Endometrial microvascular endothelial cells (primary cell): ENCODE measurements around the gene SPATA6. TPM values are rescaled to one million over a fixed set of nuclear protein-coding genes. Genes with fewer than 3 reads are reported as not detected.
"Not testable (repeated sequence)": the region's sequence is repeated elsewhere in the genome, so short reads cannot be mapped to it uniquely, and the experiment has no call there.

Experiments used
- in situ Hi-C: cut with HindIII; loops from 2 replicates; pipeline ENCODE4 v1.10.0; 2017; ENCODE audit warnings: low sequenced_read_pairs, low pct_unique_long_range_greater_than_20kb; ENCODE audit errors: inconsistent ontology term
- total RNA-seq: library from RNA; depleted of rRNA; stranded (reverse); fragments of >200 nt; gene quantifications from one replicate; pipeline ENCODE4 v1.2.3, GENCODE V29; 2015; ENCODE audit errors: inconsistent ontology term

The SPATA6 gene
- total RNA-seq: 1.7 TPM

GRCh38 chr1:48471691-48472576, at the start of gene SPATA6:
Gene SPATA6 (minus strand): TSS chr1:48472204. CDS start chr1:48472008, 196 bp downstream.
- in situ Hi-C loops: no loop called here

- in situ Hi-C loops: not testable (repeated sequence)
These were observed 47.9 kb upstream of the SPATA6 start for GRCh38 chr1:48519896-48520295.

- in situ Hi-C loops: no loop called here
These were observed 34.9 kb upstream of the SPATA6 start for GRCh38 chr1:48506870-48507269.

GRCh38 chr1:48500541-48501450, 28.8 kb upstream of the SPATA6 start:
- in situ Hi-C loops: no loop called here

- in situ Hi-C loops: no loop called here
These were observed 27.3 kb upstream of the SPATA6 start for GRCh38 chr1:48499211-48499735.

DNA sequence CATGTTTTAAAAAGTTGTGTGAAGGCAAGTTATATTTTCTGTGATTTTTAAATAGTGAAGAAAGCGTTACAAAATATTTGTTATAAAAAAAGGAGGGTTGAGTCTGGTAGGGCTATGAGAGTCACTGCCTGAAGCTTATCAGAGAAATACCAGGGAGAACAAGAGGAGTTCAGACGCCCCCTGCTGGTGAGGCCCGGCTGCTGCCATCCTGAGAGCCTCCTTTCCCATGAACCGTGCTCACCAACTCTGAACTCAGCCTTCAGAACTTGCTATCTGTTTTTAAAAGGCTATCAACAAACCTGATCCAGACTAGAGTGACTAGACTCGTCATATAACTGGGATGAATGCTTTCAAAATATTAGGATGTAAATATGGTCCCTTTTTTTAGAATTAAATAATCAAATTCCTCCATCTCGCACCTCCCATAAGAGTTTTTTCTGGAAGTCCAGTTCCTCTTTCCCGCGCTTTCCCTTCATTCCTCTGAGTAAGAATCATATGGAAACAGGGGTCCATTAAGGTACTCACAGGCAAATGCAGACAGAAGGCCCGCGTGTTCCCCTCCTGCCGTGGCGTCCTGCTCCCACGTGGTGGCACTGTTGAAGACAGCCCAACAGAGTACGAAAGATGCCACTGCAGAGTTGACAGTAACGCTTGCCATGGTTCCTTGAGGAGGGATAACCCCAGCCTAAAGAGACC, 26.2 kb upstream of the SPATA6 start:
- in situ Hi-C loops: no loop called here

- in situ Hi-C loops: no loop called here
These were observed 23.9 kb upstream of the SPATA6 start for GRCh38 chr1:48495911-48496310.

GRCh38 chr1:48495166-48495565, 23.2 kb upstream of the SPATA6 start:
- in situ Hi-C loops: no loop called here

GRCh38 chr1:48493970-48494769, 22.2 kb upstream of the SPATA6 start:
- in situ Hi-C loops: no loop called here

GRCh38 chr1:48493041-48493440, 21.0 kb upstream of the SPATA6 start:
- in situ Hi-C loops: no loop called here

DNA sequence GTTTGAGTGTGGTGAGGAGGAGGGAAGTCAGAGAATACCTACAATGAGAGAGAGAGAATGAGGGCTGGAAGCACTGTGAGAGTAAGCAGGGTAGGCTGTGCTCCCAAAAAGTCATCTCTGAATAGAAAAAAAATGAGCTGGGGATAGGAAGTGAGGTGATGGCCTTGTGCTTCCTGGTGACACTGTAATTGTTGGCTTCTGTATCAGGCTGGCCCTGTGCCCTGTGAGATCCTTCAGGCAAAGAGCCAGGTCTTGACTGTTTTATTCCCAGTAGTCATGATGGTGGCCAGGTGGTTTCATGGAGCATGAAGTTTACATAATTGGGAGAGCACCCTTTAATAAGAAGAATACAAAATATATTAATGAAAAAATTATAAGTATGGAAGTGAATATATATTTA, 20.4 kb upstream of the SPATA6 start:
- in situ Hi-C loops: no loop called here

- in situ Hi-C loops: no loop called here
These were observed 16.7 kb upstream of the SPATA6 start for GRCh38 chr1:48488721-48489120.

DNA sequence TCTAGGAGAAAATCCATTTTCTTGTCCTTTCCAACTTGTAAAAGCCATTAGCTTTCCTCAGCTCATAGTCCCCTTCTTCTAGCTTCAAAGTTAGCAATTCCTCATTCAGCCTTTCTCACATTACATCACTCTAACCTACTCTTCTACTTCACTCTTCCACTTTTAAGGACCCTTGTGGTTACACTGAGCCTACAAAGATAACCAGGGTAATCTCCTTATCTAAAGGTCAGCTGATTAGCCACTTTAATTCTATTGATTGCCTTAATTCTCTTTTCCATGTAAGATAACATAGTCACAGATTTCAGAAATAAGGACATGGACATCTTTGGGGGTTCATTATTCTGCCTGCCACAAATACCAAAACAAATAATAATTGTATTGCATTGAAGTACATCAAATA, 8.5 kb upstream of the SPATA6 start:
- in situ Hi-C loops: no loop called here

GRCh38 chr1:48480023-48480422, 8.0 kb upstream of the SPATA6 start:
- in situ Hi-C loops: not testable (repeated sequence)

GRCh38 chr1:48472638-48473037, 634 bp upstream of the SPATA6 start:
- in situ Hi-C loops: no loop called here

GRCh38 chr1:48470950-48471690, 884 bp downstream of the SPATA6 start:
- in situ Hi-C loops: no loop called here

- in situ Hi-C loops: no loop called here
These were observed 1.5 kb downstream of the SPATA6 start for GRCh38 chr1:48470481-48470855.
